ENCODE data around the gene NUP62. TPM values are rescaled to one million over a fixed set of nuclear protein-coding genes. Genes with fewer than 3 reads are reported as not detected.
A peak's percentile ranks its signal among the peaks of the same experiment; 100 is the strongest.

NUP62 gene
- total RNA-seq, 1 experiment from 2014 or later: 69.7 TPM

- DNase-seq (ENCODE audit: low read depth): peak; percentile 94
These were observed 62.1 kb downstream of the NUP62 start, which contains the start of gene PNKP for GRCh38 chr19:49866933-49867782. TSS of gene PNKP (minus strand) at chr19:49867576. CDS start at chr19:49867204, 372 bp downstream.

GRCh38 chr19:49864890-49865289, 64.4 kb downstream of the NUP62 start:
- DNase-seq (ENCODE audit: low read depth): no peak

DNA sequence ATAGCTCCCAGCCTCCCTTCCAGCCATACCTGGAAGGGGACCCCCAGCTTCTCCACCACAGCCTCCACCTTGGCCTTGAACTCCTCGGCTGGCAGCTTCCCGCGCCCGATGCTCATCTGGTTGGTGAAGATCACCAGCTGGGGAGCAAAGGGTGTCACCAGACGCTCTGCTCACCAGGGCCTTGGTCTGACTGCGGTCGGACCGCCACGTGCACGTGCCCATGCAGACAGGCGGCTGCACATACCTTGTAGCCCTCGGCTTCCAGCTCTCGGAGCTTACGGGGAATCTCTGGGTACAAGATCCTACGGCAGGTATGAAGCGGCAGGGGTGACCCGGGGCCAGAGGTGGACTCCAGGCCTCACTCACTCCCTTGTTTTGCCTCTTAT, 65.4 kb downstream of the NUP62 start:
- DNase-seq (ENCODE audit: low read depth): no peak

DNA sequence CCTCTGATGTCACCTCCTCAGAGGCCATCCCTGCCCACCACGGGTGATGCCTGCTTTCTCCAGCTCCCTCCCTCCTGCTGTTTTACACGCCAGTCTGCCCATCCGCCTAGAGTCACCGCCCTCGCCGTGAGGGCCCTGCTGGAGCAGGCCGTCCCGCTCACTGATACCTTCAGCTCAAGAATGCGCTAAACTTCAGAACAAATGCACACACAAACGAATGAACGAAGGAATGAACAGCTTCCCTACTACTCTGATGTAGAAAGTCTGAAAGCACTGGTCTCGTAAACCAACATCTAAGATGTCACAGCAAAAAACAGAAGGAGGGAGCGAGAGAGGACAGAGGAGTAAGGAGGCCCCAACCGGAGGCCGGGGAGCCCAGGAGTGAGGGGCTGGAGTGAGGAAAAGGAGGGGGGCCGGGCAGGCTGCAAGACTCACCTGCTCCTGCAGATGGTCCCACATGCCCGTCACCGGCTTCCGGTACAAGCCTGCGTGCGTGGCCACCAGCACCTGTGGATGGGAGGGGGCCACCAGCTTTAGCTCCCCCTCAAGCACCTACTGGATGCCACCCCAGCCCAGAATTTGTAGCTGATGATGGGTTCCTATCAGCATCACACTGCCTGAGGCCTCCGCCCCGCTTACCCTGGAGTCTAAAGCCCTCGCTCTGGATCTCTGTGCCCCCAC, 65.9 kb downstream of the NUP62 start:
- DNase-seq (ENCODE audit: low read depth): no peak

- no peak for DNase-seq (ENCODE audit: low read depth)
These were observed 66.7 kb downstream of the NUP62 start for GRCh38 chr19:49862391-49863253.

DNA sequence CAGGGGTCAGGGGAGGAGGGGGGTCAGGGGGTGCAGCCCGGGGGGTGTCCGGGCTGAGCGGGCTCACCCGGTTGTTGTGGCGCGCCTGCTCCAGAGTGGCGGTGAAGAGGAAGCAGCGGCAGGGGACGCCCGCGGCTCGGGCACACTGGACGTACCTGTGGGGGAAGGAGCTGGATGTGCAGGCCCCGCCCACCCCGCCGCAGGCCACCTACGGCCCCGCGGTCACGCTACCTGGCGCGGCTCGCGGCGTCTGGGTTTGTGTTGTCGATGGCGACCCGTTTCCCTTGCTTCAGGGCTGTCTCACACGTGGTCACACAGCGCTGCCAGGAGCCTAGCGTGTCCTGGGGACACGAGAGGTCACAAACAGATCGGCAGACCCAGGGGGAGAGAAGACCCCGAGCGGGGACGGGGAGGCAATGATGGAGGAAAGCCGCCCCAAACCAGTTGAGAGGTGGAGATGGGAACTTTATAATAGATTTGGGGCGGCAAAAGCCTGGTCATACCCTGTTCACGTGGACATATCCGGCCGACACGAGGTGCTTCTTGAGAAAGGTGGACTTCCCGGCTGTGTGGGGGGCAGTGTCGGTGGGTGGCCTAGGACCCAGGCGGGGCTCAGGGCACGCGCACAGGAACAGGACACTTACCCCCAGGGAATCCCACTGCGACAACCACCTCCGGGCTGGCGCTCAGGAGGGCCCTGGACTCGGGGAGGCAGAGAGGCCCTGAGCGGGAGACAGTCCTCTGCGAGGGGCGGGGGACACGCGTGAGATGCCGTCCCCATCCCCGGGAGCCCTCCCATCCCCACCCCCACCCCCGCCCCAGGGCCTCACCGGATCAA, 67.5 kb downstream of the NUP62 start:
- DNase-seq (ENCODE audit: low read depth): no peak

DNA sequence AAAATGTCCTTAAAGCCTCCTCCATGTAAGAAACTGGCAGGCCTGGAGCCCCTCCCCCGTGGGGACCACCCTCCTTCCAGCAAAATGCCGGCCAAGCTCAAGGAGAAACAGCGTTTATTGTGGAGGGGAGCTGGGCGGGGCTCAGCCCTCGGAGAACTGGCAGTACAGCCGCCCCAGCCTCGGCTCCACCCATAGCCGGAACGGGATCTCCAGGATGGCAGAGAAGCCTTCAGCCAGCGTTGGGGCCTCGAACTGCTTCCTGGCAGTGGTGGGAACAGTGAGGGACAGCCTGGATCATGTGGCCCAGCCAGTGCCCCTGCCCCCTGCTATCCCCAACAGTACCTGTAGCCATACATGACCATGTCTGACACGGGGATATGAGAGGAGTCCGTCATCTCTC, 68.2 kb downstream of the NUP62 start:
- no peak for DNase-seq (ENCODE audit: low read depth)

- no peak for DNase-seq (ENCODE audit: low read depth)
These were observed 68.8 kb downstream of the NUP62 start for GRCh38 chr19:49860336-49861102.

DNA sequence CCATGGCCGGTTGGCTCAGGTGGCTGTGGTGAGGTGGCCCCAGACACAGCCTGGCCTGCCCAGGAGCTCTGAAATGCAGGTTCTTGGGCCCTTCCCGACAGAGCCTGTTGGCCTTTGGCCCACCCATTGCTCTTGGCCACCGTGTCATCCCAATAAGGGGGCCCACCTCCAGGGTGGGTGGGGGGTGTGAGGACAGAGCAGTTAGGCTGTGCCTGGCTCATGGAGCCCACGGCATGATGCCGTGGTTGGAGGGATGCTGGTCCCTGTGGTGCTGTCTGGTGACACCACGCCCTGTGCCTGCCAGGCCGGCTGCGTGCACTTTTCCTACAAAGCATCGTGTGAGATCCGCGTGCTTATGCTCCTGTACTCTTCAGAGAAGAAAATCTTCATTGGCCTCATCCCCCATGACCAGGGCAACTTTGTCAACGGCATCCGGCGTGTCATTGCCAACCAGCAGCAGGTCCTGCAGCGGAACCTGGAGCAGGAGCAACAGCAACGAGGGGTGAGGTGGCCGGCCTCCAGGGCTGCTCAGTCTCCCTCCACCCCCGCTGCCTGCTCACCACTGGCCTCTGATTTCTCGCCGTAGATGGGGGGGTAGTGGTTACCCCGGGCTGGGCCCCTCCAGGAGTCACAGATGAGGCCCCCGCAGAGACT, 69.5 kb downstream of the NUP62 start:
- no peak for DNase-seq (ENCODE audit: low read depth)

GRCh38 chr19:49858088-49858985, 71.0 kb downstream of the NUP62 start:
- DNase-seq (ENCODE audit: low read depth): peak; percentile 55

GRCh38 chr19:49857838-49858087, 71.5 kb downstream of the NUP62 start:
- no peak for DNase-seq (ENCODE audit: low read depth)

DNA sequence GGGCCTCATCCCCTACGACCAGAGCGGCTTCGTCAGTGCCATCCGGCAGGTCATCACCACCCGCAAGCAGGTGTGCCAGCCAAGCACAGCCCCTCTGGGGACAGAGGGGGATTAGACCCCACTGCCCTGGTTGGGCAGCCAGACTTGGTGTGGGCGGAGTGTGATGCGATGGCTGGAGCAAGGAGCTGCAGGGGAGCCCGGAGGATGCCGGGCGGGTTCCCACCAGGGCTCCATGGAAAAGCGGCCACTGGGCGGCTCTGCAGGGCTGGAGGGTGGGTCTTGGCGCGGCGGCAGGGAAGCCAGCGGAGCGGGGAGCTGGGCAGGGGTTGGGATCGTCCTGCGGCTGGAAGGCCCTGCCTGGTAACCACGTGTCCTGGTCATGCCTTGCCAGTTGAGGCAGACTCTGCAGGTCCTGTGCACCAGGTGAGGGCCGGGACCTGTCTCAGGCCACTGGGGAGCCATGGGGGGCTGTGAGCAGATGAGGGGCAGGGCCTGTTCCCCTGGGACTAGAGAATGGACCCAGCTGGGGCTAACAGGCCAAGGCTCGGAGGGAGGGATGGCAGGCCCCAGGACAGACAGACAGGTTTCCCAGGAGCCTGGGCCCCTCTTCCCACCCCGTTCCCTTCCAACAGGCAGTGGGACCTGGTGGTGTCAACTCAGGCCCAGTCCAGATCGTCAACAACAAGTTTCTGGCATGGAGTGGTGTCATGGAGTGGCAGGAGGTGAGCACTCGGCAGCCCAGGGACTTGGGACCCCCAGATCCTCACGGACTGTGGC, 72.1 kb downstream of the NUP62 start:
- DNase-seq (ENCODE audit: low read depth): no peak

Other genes starting within 250 kb of the NUP62 start
- 0.72 and 0.78 TPM in 2 replicates for gene ADM5, start 239.9 kb downstream of the NUP62 start, total RNA-seq (2014; rRNA removed; shearing (Covaris generic))
- gene CPT1C, start 238.4 kb downstream of the NUP62 start, total RNA-seq (2014; rRNA removed; shearing (Covaris generic)): 18.3 and 21.8 TPM in 2 replicates
- gene TSKS, start 166.2 kb downstream of the NUP62 start, total RNA-seq (2014; rRNA removed; shearing (Covaris generic)): not detected in 2 replicates
- 51.8 and 65.5 TPM in 2 replicates for gene AP2A1, start 162.5 kb downstream of the NUP62 start, total RNA-seq (2014; rRNA removed; shearing (Covaris generic))
- gene FUZ, start 116.2 kb downstream of the NUP62 start, total RNA-seq (2014; rRNA removed; shearing (Covaris generic)): 33.7 and 34.5 TPM in 2 replicates
- gene MED25, start 111.2 kb downstream of the NUP62 start, total RNA-seq (2014; rRNA removed; shearing (Covaris generic)): 22.9 and 29.3 TPM in 2 replicates
- 89.9 and 100 TPM in 2 replicates for gene PTOV1, start 78.3 kb downstream of the NUP62 start, total RNA-seq (2014; rRNA removed; shearing (Covaris generic))
- 22.7 and 29.7 TPM in 2 replicates for gene PNKP, start 61.9 kb downstream of the NUP62 start, total RNA-seq (2014; rRNA removed; shearing (Covaris generic))
- gene AKT1S1, start 52.1 kb downstream of the NUP62 start, total RNA-seq (2014; rRNA removed; shearing (Covaris generic)): 10.8 and 15.3 TPM in 2 replicates
- gene TBC1D17, start 51.8 kb downstream of the NUP62 start, total RNA-seq (2014; rRNA removed; shearing (Covaris generic)): 10.3 and 12.3 TPM in 2 replicates
- gene IL4I1, start 32.6 kb downstream of the NUP62 start, total RNA-seq (2014; rRNA removed; shearing (Covaris generic)): 0.39 and 1.3 TPM in 2 replicates
- gene ATF5, start 299 bp downstream of the NUP62 start, total RNA-seq (2014; rRNA removed; shearing (Covaris generic)): 9.5 and 11.6 TPM in 2 replicates
- not detected in 2 replicates for gene SIGLEC11, start 31.7 kb upstream of the NUP62 start, total RNA-seq (2014; rRNA removed; shearing (Covaris generic))
- 26.2 and 41.7 TPM in 2 replicates for gene VRK3, start 95.9 kb upstream of the NUP62 start, total RNA-seq (2014; rRNA removed; shearing (Covaris generic))
- gene ZNF473, start 96.5 kb upstream of the NUP62 start, total RNA-seq (2014; rRNA removed; shearing (Covaris generic)): 14.2 and 19.1 TPM in 2 replicates
- not detected in 2 replicates for gene IZUMO2, start 233.8 kb upstream of the NUP62 start, total RNA-seq (2014; rRNA removed; shearing (Covaris generic))